HG03066 (cell line): ENCODE measurements around the gene COL4A4.
"Not testable (repeated sequence)": the region's sequence is repeated elsewhere in the genome, so short reads cannot be mapped to it uniquely, and the experiment has no call there.

Experiments
- ATAC-seq: cut with Tn5 transposase; IDR thresholded peaks from one replicate; pipeline ENCODE4 v1.9.1; 2021; ENCODE audit warnings: low read depth; ENCODE audit not compliant: unreplicated experiment

COL4A4 gene

DNA sequence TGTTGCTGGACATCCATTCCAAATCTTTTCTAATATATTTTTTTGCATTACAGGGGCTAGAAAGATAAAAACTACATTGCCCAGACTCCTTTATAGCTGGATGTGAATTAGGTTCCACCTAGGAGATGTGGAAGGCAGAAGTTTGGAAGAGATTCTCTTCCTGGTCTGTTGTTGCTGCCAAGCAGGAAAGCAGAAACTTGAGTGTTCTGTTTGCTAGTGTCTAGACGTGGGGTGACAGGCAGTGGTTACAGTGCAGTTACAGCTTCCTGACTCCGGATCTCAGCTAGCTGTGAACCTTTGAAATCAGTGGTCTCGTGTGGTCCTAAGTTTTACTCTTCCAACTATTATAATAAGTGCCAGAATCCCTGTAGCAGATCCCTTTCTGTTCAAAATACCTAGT, 46.2 kb downstream of the COL4A4 start:
- no peak for ATAC-seq

DNA sequence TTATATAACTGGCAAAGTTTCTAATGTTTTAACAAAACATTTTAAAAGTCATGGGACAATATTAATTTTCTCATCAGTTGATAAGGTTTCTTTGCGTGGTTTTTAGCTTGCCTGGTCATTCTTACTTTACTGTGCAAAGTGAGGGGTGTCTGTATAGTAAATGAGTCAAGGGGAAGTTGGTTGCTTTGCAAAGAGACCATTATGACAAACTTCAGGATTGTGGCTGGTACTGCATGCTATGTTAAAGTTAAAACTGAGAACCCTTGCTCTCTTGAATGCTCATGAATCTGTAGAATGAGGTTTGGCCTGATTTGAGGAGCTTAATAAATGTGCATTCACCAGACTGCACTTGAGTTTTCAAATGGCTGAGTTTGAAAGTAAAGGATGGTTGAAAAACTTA, 47.0 kb downstream of the COL4A4 start:
- no peak for ATAC-seq

DNA sequence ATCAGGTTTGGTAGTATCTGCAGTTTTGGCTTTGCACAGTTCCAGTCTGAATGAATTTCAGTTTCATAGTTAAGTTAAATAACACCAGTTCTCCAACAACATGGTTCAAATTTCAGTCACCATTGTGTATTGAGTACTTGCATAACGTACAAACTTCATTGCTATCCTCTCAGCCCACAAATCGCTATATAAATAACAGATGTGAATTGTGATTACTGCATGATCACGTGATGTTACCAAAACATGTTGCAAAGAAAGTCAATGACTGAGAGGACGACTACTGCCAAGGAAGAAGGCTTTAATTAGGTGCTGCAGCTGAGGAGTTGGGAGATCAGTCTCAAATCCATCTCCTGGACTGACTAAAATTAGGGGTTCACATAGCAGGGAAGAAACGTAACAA, 48.2 kb downstream of the COL4A4 start:
- no peak for ATAC-seq

DNA sequence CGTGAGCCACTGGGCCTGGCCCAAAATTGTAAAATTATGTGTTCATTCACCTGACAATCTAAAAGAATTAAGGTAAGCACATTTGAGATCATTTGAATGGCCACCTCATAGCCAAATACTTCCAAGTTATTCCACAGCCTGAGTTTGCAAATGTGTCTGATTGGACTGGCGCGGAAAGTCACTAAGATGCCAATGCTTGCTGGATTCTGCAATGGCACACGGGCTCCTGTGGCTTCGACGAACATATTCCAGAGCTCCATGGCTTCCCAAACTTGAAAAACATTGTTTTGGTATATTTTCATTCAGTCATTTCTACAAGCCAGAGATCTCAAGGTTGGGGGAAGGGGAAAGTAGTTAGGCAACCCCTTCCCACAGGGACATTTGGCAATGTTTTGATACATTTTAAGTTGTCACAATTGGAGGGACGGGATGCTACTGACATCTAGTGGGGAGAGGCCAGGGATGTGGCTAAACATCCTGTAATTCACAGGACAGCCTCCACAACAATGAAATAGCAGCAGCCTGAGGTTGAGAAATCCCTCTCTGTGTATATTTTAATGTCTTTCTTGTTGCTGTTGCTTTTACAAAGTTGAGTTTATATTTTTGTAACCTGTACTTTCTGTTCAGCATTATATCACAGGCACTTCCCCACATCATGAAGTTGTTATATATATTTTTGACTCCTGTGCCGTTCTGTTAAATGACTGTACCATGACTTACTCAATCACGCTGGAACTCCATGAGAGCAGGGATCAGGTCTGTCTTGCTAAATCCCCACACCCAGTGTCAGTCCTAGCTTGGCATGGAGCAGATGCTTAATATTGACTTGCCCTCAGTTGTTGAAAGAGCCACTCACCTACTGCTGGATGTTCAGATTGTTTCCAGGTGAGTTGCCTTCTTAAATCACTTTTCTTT, 56.9 kb downstream of the COL4A4 start:
- peak; percentile 72 for ATAC-seq

GRCh38 chr2:227103583-227103982, 60.4 kb downstream of the COL4A4 start:
- no peak for ATAC-seq

DNA sequence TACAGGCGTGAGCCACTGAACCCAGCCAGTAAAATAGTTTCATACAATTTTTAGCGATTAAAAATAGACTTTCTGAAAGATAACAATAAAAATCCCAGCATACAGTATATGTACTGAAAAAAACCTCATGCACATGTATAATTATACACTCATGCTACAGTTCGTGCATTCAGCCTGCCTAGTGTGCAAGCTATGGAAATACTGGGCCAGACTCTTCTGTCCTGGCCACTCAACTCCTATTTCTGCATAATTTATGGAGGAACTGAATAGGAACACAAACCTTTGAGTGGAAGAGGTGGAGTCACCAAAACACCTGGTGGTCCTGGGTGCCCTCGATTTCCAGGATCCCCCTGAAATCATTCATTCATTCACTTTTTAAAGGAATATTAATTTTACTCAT, 64.7 kb downstream of the COL4A4 start:
- no peak for ATAC-seq

- ATAC-seq: no peak
Measured at GRCh38 chr2:227098162-227098515, 65.9 kb downstream of the COL4A4 start.

DNA sequence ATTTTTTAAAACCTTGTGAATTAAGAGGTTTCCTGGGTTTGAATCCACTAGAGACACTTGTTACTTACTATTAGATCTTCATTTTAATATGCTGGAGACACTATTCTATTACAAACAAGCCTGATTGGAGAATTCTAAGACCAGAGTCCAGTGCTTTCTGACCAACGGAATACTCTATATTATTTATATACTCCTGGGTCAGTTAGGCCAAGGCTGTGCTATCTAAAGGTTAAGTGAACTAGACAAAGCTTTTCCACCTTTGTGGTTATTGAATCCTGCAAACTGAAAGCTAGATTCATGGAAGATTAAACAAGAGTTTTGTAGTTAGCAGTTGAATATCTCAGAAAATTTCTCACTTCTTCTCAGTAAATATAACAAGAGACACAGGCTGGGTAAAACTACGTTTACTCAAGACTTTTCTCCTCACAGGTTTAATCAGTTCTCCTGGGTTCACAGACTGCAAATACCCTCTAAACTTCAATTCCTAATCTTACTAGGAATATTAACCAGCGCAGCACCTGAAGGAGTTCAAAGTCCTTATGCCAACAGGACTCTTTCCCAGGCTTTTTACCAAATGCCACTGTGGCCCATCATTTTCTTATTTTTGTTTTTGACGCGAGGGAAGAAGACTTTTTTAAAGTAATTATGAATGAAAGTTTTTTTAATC, 66.4 kb downstream of the COL4A4 start:
- no peak for ATAC-seq

DNA sequence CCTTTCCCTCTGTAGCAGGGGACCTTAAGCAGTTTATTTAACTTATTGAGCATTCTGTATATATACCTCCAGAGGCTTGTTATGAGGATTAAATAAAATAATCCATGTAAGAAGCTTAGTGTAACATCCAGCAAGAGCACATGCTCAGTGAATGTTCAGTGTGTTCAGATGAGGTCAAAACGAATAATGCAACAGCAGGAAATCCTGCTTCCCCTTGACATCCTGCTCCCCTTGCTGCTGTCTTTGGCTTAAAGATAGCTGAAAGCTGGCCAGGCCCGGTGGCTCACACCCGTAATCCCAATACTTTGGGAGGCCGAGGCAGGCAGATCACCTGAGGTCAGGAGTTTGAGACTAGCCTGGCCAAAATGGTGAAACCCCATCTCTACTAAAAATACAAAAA, 68.7 kb downstream of the COL4A4 start:
- ATAC-seq: no peak

GRCh38 chr2:227082286-227082685, 81.7 kb downstream of the COL4A4 start:
- no peak for ATAC-seq

- no peak for ATAC-seq
Measured at GRCh38 chr2:227079726-227080125, 84.3 kb downstream of the COL4A4 start.

- ATAC-seq: not testable (repeated sequence)
Measured at GRCh38 chr2:227065065-227065464, 98.9 kb downstream of the COL4A4 start.

- no peak for ATAC-seq
Measured at GRCh38 chr2:227058888-227059399, 105.1 kb downstream of the COL4A4 start.

- ATAC-seq: no peak
Measured at GRCh38 chr2:227057743-227058447, 106.1 kb downstream of the COL4A4 start.

DNA sequence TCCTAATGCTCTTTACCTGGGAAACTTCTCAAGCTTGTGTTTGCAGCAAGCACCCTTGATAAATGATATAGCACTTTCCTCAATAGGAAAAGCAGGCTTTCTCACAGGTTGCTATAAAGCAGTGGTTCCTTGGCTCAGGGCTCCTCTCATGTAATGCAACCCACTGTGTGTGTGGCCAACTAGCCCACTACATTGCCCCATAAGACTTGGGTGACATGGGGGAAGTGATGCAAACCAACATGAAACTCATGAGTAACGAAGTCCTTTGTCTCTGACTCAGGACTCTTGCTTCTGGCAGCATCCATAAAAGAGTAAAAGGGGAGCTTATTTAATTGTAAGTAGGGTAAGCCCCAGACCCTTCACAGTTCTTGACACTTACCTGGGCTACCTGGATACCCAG, 106.9 kb downstream of the COL4A4 start:
- no peak for ATAC-seq

GRCh38 chr2:227054006-227054405, 110.0 kb downstream of the COL4A4 start:
- no peak for ATAC-seq

DNA sequence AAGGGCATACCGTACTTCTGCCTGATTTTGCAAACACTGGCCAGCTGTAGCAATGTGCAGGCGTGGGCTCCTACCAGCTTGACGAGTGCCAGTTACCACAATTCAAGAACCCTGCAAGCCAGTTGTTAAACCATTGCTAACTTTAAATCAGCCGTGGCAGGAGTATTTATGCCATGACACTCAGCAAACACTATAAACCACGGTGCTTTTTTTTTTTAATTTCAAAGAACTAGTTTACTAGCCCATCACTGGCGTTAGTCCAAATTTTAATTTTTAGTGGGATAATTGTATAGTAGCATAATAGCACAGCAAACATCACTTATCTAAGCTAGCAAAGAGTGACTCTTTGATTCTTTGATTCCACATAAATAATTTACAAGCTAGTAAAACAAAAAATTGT, 111.1 kb downstream of the COL4A4 start:
- ATAC-seq: no peak

GRCh38 chr2:227043981-227044380, 120.0 kb downstream of the COL4A4 start:
- ATAC-seq: no peak

DNA sequence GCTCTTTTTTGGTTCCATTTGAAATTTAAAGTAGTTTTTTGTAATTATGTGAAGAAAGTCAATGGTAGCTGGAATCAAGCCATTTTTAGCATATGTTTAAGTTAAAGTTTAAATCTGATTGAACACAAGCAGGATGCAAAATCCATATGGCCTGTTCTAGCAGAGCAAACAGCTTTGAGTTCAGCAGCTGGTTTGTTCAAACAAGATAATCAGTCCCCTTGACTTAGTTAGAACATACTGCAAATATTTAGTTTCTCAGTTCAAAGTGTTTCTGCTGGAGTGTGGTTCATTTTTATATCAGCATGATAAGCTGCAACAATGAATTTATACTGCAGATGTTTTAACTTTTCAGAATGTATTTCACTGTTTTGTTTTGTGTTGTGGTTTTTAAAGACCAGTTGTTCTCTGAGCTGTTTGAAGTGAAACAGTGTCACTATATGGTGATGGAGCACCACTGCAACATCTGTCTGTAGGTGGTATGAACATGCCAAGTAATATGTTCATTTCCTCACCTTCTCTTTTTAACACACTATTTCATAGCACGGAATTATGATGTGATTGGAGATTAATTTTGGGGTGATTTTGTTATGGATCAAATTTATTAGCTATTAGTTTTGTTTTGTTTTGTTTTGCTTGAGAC, 125.3 kb downstream of the COL4A4 start:
- ATAC-seq: no peak

- ATAC-seq: no peak
Measured at GRCh38 chr2:227036527-227036926, 127.5 kb downstream of the COL4A4 start.
